ENCODE results near the gene MCF2L2.

- TF ChIP-seq CHCHD3 (CRISPR knock-in tag; IDR thresholded peaks at IDR 0.05): no peak
- TF ChIP-seq, protein P1, sequence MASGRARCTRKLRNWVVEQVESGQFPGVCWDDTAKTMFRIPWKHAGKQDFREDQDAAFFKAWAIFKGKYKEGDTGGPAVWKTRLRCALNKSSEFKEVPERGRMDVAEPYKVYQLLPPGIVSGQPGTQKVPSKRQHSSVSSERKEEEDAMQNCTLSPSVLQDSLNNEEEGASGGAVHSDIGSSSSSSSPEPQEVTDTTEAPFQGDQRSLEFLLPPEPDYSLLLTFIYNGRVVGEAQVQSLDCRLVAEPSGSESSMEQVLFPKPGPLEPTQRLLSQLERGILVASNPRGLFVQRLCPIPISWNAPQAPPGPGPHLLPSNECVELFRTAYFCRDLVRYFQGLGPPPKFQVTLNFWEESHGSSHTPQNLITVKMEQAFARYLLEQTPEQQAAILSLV (tag; IDR thresholded peaks at IDR 0.05): no peak
These were observed 49.9 kb downstream of the MCF2L2 start for GRCh38 chr3:183378545-183378944.
